GM21423 (cell line): ENCODE data around the gene DBNDD1.

Experiments
- ATAC-seq: cut with Tn5 transposase; IDR thresholded peaks from one replicate; pipeline ENCODE4 v1.9.1; 2021; ENCODE audit warnings: mild to moderate bottlenecking, moderate library complexity; ENCODE audit not compliant: unreplicated experiment

DBNDD1 gene

GRCh38 chr16:90037276-90037675, 18.0 kb upstream of the DBNDD1 start:
- no peak for ATAC-seq

DNA sequence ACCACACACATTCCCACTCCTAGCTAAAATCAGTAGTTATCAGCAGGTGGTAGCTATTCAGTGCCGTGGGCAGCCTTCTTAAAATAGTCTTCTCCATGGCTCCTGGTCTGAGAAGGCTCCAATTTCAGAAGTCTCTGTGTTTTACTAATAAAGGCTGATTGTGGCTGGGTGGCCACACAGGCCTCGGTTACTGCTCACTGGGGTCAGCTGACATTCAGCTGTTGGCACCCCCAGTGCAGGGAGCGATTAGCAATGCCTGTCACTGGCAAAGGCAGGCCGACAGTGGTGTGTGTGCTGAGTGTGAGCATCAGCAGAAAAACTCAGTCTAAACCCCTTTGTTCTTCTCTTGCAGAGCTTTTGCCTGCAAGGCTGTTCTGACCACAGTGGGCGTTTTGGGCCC, 16.6 kb upstream of the DBNDD1 start:
- no peak for ATAC-seq

GRCh38 chr16:90034504-90034903, 15.2 kb upstream of the DBNDD1 start:
- ATAC-seq: no peak

- no peak for ATAC-seq
Measured at GRCh38 chr16:90033387-90033786, 14.1 kb upstream of the DBNDD1 start.

DNA sequence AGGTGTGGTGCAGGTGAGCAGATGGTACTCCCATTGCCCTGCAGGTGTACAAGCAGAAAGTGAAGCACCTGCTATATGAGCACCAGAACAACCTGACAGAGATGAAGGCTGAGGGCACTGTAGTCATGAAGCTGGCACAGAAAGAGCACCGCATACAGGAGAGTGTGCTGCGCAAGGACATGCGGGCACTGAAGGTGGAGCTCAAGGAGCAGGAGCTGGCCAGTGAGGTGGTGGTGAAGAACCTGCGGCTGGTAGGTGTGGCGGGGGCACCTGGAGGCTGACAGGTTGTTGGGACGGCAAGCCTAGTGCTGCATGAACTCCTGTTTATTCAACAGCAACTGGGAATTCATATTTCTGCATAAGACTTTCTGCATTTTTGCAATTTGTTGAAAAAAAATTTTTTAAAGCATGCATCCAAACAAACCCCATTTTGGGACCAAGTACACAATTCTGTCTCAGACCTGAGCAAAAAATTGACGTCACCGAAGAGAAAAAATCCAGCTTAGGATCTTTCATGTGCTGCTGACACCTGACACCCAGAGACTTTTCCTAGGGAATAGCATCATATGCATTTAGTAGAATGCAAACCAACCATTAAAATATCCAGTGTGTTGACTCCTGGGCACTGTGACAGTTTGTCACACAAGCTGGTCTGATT, 13.5 kb upstream of the DBNDD1 start:
- ATAC-seq: no peak

DNA sequence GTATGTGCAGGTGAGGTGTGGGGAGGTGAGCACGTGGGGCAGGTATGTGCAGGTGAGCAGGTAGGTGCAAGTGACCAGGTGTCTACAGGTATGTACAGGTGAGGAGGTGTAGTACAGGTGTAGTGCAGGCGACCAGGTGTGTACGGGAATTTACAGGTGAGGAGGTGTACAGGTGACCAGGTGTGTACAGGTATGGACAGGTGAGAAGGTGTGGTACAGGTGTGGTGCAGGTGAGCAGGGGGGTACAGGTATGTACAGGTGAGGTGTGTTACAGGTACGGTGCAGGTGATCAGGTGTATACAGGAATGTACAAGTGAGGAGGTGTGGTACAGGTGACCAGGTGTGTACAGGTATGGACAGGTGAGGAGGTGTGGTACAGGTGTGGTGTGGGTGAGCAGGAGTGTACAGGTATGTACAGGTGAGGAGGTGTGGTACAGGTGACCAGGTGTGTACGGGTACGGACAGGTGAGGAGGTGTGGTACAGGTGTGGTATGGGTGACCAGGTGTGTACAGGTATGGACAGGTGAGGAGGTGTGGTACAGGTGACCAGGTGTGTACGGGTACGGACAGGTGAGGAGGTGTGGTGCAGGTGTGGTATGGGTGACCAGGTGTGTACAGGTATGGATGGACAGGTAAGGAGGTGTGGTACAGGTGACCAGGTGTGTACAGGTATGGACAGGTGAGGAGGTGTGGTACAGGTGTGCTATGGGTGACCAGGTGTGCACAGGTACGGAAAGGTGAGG, 12.8 kb upstream of the DBNDD1 start:
- ATAC-seq: no peak

DNA sequence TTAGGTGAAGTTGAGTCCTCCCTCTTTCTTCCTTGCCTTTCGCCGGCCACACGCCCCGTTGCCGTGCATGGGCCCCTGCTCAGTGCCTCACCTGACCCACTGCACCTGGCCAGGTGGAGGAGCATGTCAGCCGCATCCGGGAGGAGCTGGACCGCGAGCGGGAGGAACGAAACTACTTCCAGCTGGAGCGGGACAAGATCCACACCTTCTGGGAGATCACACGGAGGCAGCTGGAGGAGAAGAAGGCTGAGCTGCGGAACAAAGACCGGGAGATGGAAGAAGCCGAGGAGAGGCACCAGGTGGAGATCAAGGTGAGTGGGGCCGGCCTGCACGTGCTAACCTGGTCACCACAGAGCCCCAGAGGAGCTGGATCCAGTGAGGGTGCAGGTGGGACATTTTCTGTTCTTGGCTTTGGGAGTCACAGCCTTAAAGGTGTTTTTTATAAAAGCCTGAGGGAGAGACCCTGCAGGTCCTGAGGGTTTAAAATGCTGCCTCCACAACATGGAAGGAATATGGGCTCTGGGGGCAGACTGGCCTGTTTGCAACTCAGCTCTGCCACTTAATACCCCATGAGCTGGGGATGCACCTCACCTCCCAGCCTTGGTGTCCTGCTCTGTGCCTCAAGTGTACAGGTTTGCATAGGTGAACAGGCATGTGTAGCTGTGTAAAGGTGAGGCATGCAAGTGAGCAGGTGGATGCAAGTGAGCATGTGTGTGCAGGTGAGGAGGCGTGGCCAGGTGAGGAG, 12.1 kb upstream of the DBNDD1 start:
- ATAC-seq: no peak

- ATAC-seq: no peak
Measured at GRCh38 chr16:90028985-90029384, 9.7 kb upstream of the DBNDD1 start.

GRCh38 chr16:90027611-90028010, 8.4 kb upstream of the DBNDD1 start:
- no peak for ATAC-seq

GRCh38 chr16:90026135-90026534, 6.9 kb upstream of the DBNDD1 start:
- ATAC-seq: no peak

- ATAC-seq: no peak
Measured at GRCh38 chr16:90023078-90023447, 3.8 kb upstream of the DBNDD1 start.

- peak; percentile 72 for ATAC-seq
Measured at GRCh38 chr16:90022209-90023077, 3.2 kb upstream of the DBNDD1 start.

GRCh38 chr16:90020838-90021382, 1.7 kb upstream of the DBNDD1 start:
- ATAC-seq: no peak

DNA sequence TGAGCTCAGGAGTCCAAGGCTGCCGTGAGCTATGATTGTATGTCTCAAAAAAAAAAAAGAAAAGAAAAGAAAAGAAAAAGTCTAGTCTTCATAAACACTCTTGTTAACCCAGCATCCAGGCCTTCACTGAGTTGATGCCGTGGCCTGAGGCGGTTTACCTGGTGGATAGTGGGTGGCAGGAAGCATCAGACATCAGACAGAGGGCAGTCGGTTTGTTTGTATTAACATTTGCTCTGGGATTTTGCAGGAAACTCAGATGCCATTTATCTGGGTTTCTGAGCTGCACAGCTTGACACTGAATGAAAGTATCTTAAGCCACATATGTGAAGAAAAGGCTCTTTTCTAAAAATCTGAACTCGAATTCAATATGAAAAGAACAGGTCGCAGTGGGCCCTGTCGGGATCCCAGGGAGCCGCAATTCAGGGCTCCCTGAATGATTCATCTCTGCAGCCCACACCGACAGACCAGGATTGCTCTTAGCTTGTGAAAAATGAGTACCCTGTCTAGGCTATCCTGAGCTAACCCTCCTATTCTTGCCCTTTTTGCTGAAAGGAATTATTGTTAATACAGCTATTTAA, 1.1 kb upstream of the DBNDD1 start:
- no peak for ATAC-seq

DNA sequence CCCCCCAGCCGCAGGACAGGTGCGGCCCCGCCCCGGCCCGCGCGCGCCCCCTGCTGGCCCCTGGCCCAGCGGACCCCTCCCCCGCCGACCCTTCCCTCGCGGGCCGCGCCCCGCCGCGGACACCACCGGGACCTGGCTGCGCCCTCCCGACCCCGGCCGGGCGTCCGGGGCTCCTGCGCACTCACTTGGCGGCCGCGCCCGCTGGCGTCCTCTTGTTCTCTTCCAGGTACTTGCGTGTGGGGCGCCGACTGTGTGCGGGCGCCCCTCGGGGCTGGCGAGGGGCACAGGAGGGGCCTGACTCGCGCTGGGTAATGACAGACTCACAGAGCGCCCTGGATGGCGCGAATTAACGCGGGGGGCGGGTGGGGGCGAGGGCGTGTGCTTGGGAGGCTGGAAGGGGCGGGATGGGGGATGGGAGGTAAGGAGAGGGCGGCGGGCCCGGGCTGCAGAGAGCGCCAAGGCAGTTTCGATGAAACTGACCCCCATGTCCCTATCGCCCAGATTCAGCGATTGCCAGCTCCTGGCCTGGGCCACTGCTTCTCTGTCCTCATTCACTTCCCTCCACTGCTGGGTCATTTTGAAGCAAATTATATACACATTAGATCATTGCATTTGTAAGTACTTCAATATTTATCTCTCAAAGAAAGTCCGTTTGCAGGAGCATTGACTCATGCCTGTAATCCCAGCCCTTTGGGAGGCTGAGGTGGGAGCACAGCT, 445 bp upstream of the DBNDD1 start:
- ATAC-seq: no peak

- ATAC-seq: no peak
Measured at GRCh38 chr16:90018297-90018651, 982 bp downstream of the DBNDD1 start.

- no peak for ATAC-seq
Measured at GRCh38 chr16:90016339-90016950, 2.8 kb downstream of the DBNDD1 start.

DNA sequence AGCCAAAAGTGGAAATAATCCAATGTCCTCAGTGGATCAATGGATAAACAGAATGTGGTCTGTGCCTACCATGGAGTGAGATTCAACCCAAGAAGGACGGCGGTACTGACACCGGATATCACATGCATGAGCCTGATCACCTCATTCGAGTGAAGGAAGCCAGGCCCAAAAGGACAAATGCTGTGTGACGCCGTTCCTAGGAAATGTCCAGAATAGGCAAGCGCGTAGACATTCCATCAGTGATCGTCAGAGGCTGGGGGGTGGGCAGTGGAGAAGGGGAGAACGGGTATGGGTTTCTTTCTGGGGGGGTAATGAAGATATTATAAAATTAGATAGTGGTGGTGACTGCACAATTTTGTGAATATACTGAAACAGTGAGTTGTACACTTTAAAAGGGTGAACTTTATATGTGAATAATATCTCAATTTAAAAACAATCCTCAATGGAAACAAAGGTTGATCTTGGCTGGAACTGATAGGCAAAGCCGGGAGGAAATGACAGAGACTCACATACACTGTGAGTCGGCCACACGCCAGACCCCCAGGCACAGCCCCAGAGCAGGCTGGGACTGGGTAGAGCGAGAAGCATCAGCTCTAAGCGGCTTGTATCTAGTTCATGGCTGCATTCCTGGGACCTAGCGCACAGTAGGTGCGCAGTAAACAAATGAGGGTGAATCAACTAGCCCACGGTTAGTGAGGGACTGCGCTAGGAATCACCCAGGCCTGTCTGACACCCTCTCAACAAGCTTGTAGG, 3.5 kb downstream of the DBNDD1 start:
- no peak for ATAC-seq
